CD4-positive, alpha-beta T cell treated with Interleukin-1 beta for 1 hour (primary cell): ENCODE results near the gene LRRC66.

Experiments
- DNase-seq, 2 donors: peaks; one replicate each; pipeline ENCODE4 v3.0.0-alpha.2; 2020 to 2022

Gene LRRC66

DNA sequence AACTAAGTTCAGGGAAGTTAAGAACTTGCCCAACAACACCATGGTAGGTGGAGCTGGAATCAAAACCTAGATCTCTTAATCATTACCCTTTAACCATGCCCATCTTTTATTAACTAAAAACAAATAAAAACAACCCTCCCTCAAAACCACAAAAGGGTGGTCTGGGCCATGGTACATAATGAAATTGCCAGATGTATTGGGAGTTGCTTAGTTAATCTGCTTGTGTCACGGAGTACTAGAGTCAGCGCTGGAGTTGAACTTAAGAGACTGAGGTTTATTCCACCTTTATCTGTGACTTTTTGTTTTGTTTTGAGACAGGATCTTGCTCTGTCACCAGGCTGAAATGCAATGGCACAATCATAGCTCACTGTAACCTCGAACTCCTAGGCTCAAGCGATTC is 13.3 kb downstream of the LRRC66 start:
- no peak for DNase-seq

GRCh38 chr4:52005604-52006273 is 14.4 kb downstream of the LRRC66 start:
- no peak for DNase-seq

DNA sequence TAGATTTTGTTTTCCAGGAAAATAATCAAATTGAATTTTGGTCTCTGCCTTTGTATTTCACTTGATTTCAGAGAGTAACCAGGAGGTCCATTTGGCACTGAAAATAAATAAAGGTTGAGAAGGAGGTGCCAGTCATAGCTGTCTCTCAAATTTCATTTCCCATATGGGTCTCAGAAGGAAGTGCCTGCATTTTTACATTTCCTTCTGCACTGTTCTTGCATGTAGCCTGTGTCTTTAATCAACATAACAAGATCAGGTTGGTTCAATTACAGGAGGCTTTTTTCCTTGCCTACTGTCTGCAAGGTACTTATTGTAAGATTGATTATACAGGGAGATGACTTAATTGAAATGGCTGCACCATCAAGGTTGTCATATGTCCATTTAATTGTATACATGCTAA is 15.7 kb downstream of the LRRC66 start:
- DNase-seq: no peak

GRCh38 chr4:52001616-52002015 is 18.5 kb downstream of the LRRC66 start:
- no peak for DNase-seq

GRCh38 chr4:51999250-51999649 is 20.9 kb downstream of the LRRC66 start:
- no peak for DNase-seq

DNA sequence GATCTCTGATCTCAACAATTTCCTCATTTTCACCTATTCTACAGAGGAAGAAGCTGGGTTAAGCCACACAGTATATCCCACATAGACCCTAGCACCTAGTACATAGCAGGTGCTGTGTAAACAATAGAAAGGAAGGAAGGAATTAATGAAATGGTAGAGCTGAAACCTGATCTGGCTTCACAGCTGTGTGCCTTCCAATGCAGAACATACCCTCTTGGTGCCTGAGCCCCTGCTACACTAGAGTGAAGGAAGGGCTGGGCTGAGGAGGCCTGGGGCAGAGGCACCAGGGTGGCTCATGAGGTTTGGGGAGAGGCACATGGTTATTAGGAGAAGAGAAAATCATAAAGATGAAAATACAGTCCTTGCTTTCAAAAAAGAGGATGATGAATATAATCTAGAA is 21.3 kb downstream of the LRRC66 start:
- DNase-seq: no peak

DNA sequence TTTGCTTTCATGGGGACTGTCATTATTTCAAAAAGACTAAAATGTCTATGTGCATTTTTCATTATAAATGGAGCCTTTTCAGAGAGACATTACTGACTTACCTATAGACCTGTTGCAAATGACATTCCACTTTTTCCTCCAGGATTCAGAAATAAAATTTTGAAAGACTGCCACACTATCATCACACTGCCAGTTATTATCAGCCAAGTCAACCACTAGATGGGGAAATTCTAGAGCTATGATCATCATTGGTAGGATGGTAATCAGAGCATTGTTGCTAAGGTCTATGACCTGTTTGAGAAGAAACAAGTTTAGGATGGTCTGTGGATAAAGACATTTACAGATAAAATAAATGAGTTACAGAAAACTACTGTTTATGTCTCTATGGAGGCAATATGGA is 22.5 kb downstream of the LRRC66 start:
- DNase-seq: no peak

DNA sequence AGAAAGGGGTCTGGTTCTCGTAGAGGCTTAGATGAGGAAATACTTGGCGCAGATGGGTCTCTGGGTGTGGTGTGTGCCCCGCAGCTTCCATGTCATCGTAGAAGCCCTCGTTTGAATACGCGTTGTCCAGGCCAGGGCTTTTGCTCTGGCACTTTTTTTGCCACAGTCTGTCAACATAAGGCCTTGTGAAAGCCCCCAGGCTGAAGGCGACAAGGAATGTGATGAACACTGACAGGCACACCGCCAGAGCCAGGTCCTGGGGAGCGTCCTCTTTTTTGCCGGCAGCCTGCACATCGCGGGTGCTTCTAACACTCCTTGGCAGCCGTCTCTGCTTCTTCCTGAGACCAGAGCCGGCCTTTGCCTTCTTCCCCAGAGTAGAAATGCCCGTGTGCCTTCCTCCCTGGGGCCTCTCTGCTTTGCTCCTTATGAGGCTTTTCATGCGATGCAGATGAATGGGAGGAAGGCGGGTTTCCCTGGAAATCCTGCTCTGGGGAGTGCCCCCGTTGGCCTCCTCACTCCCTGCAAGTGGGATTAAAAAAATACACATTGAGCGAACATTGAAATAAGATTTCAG is 24.4 kb downstream of the LRRC66 start:
- DNase-seq: no peak

GRCh38 chr4:51965862-51966261 is 54.3 kb downstream of the LRRC66 start:
- no peak for DNase-seq

- DNase-seq: no peak
Measured at GRCh38 chr4:51963841-51964517, 56.2 kb downstream of the LRRC66 start.

DNA sequence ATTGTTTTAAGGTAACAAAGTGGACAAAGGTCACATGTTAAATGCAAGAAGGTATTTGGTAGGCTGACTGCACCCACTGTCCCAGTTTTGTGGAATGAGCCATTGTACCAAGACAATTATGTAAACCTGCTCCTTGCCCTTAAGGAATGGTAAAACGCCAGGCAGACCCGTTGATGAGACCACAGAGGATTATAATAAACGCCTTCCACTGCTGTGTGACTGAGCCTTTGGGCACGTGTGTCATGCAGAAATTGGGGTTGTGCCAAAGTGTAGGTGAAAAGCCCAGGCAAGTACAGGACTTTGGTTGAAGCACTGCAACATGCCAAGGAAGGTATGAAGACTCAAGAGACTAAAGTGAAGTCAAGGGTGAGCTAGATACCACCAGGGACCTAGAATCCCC is 59.7 kb downstream of the LRRC66 start:
- no peak for DNase-seq

DNA sequence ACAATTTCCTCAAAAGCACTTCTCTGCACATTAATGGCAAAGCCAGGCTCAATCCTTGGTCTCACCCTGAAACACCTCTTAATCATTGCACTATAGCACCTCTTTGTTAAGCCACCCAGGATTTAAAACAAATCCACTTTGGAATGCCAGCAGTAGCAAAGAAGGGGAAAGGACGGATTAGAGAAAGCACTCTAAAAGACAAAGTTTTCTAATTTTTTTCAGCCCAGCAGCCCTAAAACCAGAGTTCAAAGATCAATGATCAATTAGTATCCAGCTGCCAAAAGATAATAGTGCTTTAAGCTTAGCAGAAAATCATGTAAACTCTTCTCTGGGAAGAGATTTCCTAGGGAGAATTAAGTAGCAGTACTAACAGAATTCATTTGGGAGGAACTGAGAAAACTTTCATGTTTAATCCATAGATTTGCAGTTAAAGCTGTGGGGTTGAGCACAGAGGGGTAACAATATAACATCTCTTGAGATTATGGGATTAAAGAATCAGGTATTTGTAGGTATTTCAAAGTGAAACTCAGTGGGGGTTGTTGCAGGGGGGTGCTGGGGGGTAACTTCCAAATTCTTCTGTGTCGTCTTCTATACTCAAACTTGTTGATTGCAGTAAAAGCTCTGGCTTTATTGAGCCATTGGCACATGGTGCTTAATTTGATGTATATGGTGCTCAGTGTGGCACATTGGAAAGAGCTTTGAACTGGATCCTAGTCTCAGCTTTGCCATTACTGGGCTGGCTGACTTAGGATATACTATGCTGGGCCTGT is 61.8 kb downstream of the LRRC66 start:
- DNase-seq: no peak
